Smooth muscle cell (in vitro differentiated cells): ENCODE measurements around the gene SDHA. TPM values are rescaled to one million over a fixed set of nuclear protein-coding genes. Genes with fewer than 3 reads are reported as not detected.
"Not testable (repeated sequence)": the region's sequence is repeated elsewhere in the genome, so short reads cannot be mapped to it uniquely, and the experiment has no call there.

ENCODE experiments used
- DNase-seq: peaks from one replicate; lab custom pipeline; 2025; ENCODE audit not compliant: unreplicated experiment; lab: John Stamatoyannopoulos, UW
- H2AFZ ChIP-seq: fragments of 200-600 bp; sonication (generic); 2 replicates; pipeline ENCODE4 v1.6.0; 2016; ENCODE audit warnings: antibody characterized with exemption, low read depth, mild to moderate bottlenecking
- H3F3A ChIP-seq: fragments of 200-600 bp; sonication (generic); 2 replicates; pipeline ENCODE4 v1.6.0; 2017; ENCODE audit warnings: antibody characterized with exemption, low read depth
- H3K27ac ChIP-seq: fragments of 200-600 bp; sonication (generic); 2 replicates; pipeline ENCODE4 v1.5.1; 2016; ENCODE audit warnings: low read depth, mild to moderate bottlenecking
- H3K27me3 ChIP-seq: fragments of 200-600 bp; sonication (generic); 2 replicates; pipeline ENCODE4 v1.6.1; 2016; ENCODE audit warnings: low read depth, mild to moderate bottlenecking
- H3K36me3 ChIP-seq: fragments of 200-600 bp; sonication (generic); 2 replicates; pipeline ENCODE4 v1.5.1; 2016; ENCODE audit warnings: low read depth
- H3K4me1 ChIP-seq: fragments of 200-600 bp; sonication (generic); 2 replicates; pipeline ENCODE4 v1.5.1; 2016; ENCODE audit warnings: low read depth
- H3K4me2 ChIP-seq: fragments of 200-600 bp; sonication (generic); 2 replicates; pipeline ENCODE4 v1.6.0; 2016; ENCODE audit warnings: mild to moderate bottlenecking
- H3K4me3 ChIP-seq: fragments of 200-600 bp; sonication (generic); 2 replicates; pipeline ENCODE4 v1.5.1; 2016; ENCODE audit warnings: mild to moderate bottlenecking
- H3K79me2 ChIP-seq: fragments of 200-600 bp; sonication (generic); 2 replicates; pipeline ENCODE4 v1.6.0; 2016; ENCODE audit warnings: low read depth, mild to moderate bottlenecking
- H3K9ac ChIP-seq: fragments of 200-600 bp; sonication (generic); 2 replicates; pipeline ENCODE4 v1.6.0; 2016; ENCODE audit warnings: low read depth
- H3K9me3 ChIP-seq: fragments of 200-600 bp; sonication (generic); replicated peaks from 2 replicates; pipeline ENCODE4 v1.5.1; 2016; ENCODE audit warnings: low read depth
- H4K20me1 ChIP-seq: fragments of 200-600 bp; sonication (generic); 2 replicates; pipeline ENCODE4 v1.6.0; 2016; ENCODE audit warnings: low read depth
- CTCF ChIP-seq: fragments of 200-600 bp; sonication (generic); IDR thresholded peaks from 2 replicates; pipeline ENCODE4 v1.5.1; 2017; ENCODE audit warnings: borderline replicate concordance, mild to moderate bottlenecking, antibody characterized with exemption; ENCODE audit not compliant: insufficient read depth, poor library complexity, severe bottlenecking
- WGBS: methylation state at CpG from one replicate; pipeline ENCODE4 v1.1.7; 2016; ENCODE audit warnings: low lambda C conversion rate; 5-methylcytosine and 5-hydroxymethylcytosine counted together
- polyA plus RNA-seq: library from polyadenylated mRNA; unstranded; fragments of >200 nt; fragmentation: Nextera tagmentation; extraction: Ambion mirVana; gene quantifications from 2 replicates; pipeline ENCODE4 v1.2.1, GENCODE V29; 2016
- total RNA-seq: library from RNA; depleted of rRNA; stranded (reverse); fragments of >200 nt; gene quantifications from 2 replicates; pipeline ENCODE4 v1.2.3, GENCODE V29; 2014

The SDHA gene
- total and polyA plus RNA-seq, 2 experiments from 2014 or later = 59.7 to 130 TPM

GRCh38 chr5:223791-224190 is 5.7 kb downstream of the SDHA start:
- Histone ChIP-seq H3K9ac (no peak overlapping the region), H3K79me2 (peaks cover 52% of the 10 kb centered on the region), H3K4me1 (peaks cover 12% of the 10 kb centered on the region), H4K20me1 (peaks cover 63% of the 10 kb centered on the region), H2AFZ (no peak overlapping the region), H3K36me3 (peaks cover 9% of the 10 kb centered on the region), H3K4me3 (no peak overlapping the region), H3F3A (no peaks in the 10 kb centered on the region), H3K27ac (no peak overlapping the region), H3K9me3 (no peaks in the 10 kb centered on the region), H3K27me3 (no peaks in the 10 kb centered on the region), H3K4me2 (no peak overlapping the region)
- WGBS = 96% methylated on average over 6 of the region's 6 CpGs
- TF ChIP-seq CTCF = no peak
- DNase-seq = no peak

GRCh38 chr5:225334-225733 is 7.2 kb downstream of the SDHA start:
- H3K9me3 ChIP-seq = no peaks in the 10 kb centered on the region
- H3K79me2 ChIP-seq = peaks cover 36% of the 10 kb centered on the region
- no peak overlapping the region for H2AFZ ChIP-seq
- peaks cover 19% of the 10 kb centered on the region for H3K36me3 ChIP-seq
- no peak overlapping the region for H3K4me2 ChIP-seq
- DNase-seq = no peak
- 97% methylated on average over 14 of the region's 14 CpGs for WGBS
- TF ChIP-seq CTCF = no peak
- H3K27ac ChIP-seq = no peak overlapping the region
- no peaks in the 10 kb centered on the region for H3K27me3 ChIP-seq
- peaks cover under 1% of the 10 kb centered on the region for H3K4me1 ChIP-seq
- H3K9ac ChIP-seq = no peak overlapping the region
- peaks cover 52% of the 10 kb centered on the region for H4K20me1 ChIP-seq
- no peaks in the 10 kb centered on the region for H3F3A ChIP-seq
- no peak overlapping the region for H3K4me3 ChIP-seq

GRCh38 chr5:227375-227774 is 9.3 kb downstream of the SDHA start:
- not testable (repeated sequence) for H3F3A ChIP-seq, H2AFZ ChIP-seq, DNase-seq, H3K9ac ChIP-seq, H3K4me2 ChIP-seq, H3K9me3 ChIP-seq, H3K27me3 ChIP-seq, H3K4me3 ChIP-seq, H3K27ac ChIP-seq, H3K4me1 ChIP-seq
- H4K20me1 ChIP-seq = peaks cover 31% of the 10 kb centered on the region
- H3K36me3 ChIP-seq = peaks cover 19% of the 10 kb centered on the region
- H3K79me2 ChIP-seq = peaks cover 16% of the 10 kb centered on the region
- over 99% methylated on average over 17 of the region's 17 CpGs for WGBS

GRCh38 chr5:228886-229285 is 10.8 kb downstream of the SDHA start:
- no peak for TF ChIP-seq CTCF
- 98% methylated on average over 3 of the region's 3 CpGs for WGBS
- Histone ChIP-seq H3K9me3 (no peaks in the 10 kb centered on the region), H3K36me3 (peaks cover 19% of the 10 kb centered on the region), H3K4me2 (no peak overlapping the region), H3K79me2 (peaks cover 2% of the 10 kb centered on the region), H3K27ac (no peak overlapping the region), H4K20me1 (peaks cover 16% of the 10 kb centered on the region), H3K4me3 (no peak overlapping the region), H3K9ac (no peak overlapping the region), H3K4me1 (no peaks in the 10 kb centered on the region), H3F3A (no peaks in the 10 kb centered on the region), H2AFZ (no peak overlapping the region), H3K27me3 (no peaks in the 10 kb centered on the region)
- no peak for DNase-seq
